ENCODE measurements around the gene MDM2.

The MDM2 gene

GRCh38 chr12:68850390-68850789 is 42.4 kb downstream of the MDM2 start:
- Histone ChIP-seq H3K4me1 (ENCODE audit: low read length) (no peaks in the 10 kb centered on the region), H4K20me1 (ENCODE audit: insufficient read depth, low read length) (no peaks in the 10 kb centered on the region), H3K79me2 (ENCODE audit: low read length) (no peaks in the 10 kb centered on the region), H3K27me3 (ENCODE audit: low read depth, low read length) (peaks cover 4% of the 10 kb centered on the region; the same call in 1 of the 2 replicates), H3K4me2 (ENCODE audit: low read length) (no peak overlapping the region), H3K9ac (ENCODE audit: low read length) (no peak overlapping the region), H2AFZ (ENCODE audit: low read depth, low read length) (no peak overlapping the region), H3K27ac (ENCODE audit: low read length) (no peak overlapping the region), H3K36me3 (replicated peaks; ENCODE audit: low read depth, low read length) (peaks cover 5% of the 10 kb centered on the region), H3K9me3 (ENCODE audit: insufficient read depth, low read length) (no peaks in the 10 kb centered on the region), H3K4me3 (ENCODE audit: low read length) (no peak overlapping the region)
- TF ChIP-seq, protein P1, sequence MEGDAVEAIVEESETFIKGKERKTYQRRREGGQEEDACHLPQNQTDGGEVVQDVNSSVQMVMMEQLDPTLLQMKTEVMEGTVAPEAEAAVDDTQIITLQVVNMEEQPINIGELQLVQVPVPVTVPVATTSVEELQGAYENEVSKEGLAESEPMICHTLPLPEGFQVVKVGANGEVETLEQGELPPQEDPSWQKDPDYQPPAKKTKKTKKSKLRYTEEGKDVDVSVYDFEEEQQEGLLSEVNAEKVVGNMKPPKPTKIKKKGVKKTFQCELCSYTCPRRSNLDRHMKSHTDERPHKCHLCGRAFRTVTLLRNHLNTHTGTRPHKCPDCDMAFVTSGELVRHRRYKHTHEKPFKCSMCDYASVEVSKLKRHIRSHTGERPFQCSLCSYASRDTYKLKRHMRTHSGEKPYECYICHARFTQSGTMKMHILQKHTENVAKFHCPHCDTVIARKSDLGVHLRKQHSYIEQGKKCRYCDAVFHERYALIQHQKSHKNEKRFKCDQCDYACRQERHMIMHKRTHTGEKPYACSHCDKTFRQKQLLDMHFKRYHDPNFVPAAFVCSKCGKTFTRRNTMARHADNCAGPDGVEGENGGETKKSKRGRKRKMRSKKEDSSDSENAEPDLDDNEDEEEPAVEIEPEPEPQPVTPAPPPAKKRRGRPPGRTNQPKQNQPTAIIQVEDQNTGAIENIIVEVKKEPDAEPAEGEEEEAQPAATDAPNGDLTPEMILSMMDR (IDR thresholded peaks at IDR 0.05; ENCODE audit: low read depth, low read length): no peak
- TF ChIP-seq EZH2phosphoT487 (IDR thresholded peaks at IDR 0.05; ENCODE audit: low read depth): no peak

GRCh38 chr12:68851592-68852306 is 43.8 kb downstream of the MDM2 start:
- Histone ChIP-seq H3K4me3 (ENCODE audit: low read length) (no peak overlapping the region), H3K4me2 (ENCODE audit: low read length) (no peak overlapping the region), H3K79me2 (ENCODE audit: low read length) (no peaks in the 10 kb centered on the region), H3K9ac (ENCODE audit: low read length) (no peak overlapping the region), H4K20me1 (ENCODE audit: insufficient read depth, low read length) (no peaks in the 10 kb centered on the region), H2AFZ (ENCODE audit: low read depth, low read length) (no peak overlapping the region), H3K27ac (ENCODE audit: low read length) (no peak overlapping the region), H3K9me3 (ENCODE audit: insufficient read depth, low read length) (no peaks in the 10 kb centered on the region), H3K27me3 (ENCODE audit: low read depth, low read length) (peaks cover 4% of the 10 kb centered on the region; the same call in 1 of the 2 replicates), H3K36me3 (replicated peaks; ENCODE audit: low read depth, low read length) (no peaks in the 10 kb centered on the region), H3K4me1 (ENCODE audit: low read length) (no peaks in the 10 kb centered on the region)
- TF ChIP-seq, protein P1 (IDR thresholded peaks at IDR 0.05; ENCODE audit: low read depth, low read length): no peak
- no peak for TF ChIP-seq EZH2phosphoT487 (IDR thresholded peaks at IDR 0.05; ENCODE audit: low read depth)

DNA sequence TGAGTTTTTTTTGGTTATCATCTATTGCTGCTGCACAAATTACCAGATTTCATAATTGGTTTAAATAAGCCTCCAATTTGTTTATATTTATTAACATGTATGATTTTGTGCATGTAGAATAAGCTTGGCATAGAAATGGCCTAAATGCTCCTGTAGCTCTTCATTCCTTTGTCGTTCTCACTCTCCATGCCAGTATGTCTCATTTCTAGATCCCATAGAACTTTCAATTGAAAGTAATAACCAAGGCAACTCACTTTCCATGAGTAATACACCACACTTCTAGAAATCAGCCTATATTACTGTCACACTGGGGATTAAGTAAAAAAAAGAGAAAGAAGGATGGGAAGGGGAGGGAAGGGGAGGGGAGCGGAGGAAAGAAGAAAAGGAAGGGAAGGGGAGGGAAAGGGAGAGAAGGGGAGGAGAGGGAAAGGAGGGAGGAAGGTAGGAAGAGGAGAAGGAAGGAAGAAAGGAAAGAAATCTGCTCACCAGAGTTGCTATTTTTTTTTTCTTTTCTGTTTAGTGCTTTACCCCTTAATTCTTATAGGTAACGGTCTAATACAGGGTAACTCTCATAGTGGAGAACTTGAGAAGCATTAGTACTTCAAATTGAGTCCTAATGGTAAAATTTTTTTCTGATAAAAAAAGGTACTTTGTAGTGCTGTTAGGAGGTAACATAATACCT is 45.6 kb downstream of the MDM2 start:
- H3K27me3 ChIP-seq (ENCODE audit: low read depth, low read length): peaks cover 4% of the 10 kb centered on the region; the same call in 1 of the 2 replicates
- H3K4me2 ChIP-seq (ENCODE audit: low read length): no peak overlapping the region
- no peak overlapping the region for H3K4me3 ChIP-seq (ENCODE audit: low read length)
- H3K9ac ChIP-seq (ENCODE audit: low read length): no peak overlapping the region
- H3K27ac ChIP-seq (ENCODE audit: low read length): no peak overlapping the region
- no peak overlapping the region for H2AFZ ChIP-seq (ENCODE audit: low read depth, low read length)
- no peaks in the 10 kb centered on the region for H3K36me3 ChIP-seq (replicated peaks; ENCODE audit: low read depth, low read length)
- H4K20me1 ChIP-seq (ENCODE audit: insufficient read depth, low read length): no peaks in the 10 kb centered on the region
- H3K79me2 ChIP-seq (ENCODE audit: low read length): no peaks in the 10 kb centered on the region
- no peaks in the 10 kb centered on the region for H3K9me3 ChIP-seq (ENCODE audit: insufficient read depth, low read length)
- TF ChIP-seq, protein P1 (IDR thresholded peaks at IDR 0.05; ENCODE audit: low read depth, low read length): no peak
- no peak for TF ChIP-seq EZH2phosphoT487 (IDR thresholded peaks at IDR 0.05; ENCODE audit: low read depth)
- H3K4me1 ChIP-seq (ENCODE audit: low read length): no peaks in the 10 kb centered on the region

GRCh38 chr12:68854078-68854468 is 46.1 kb downstream of the MDM2 start:
- Histone ChIP-seq H3K9me3 (ENCODE audit: insufficient read depth, low read length) (no peaks in the 10 kb centered on the region), H4K20me1 (ENCODE audit: insufficient read depth, low read length) (no peaks in the 10 kb centered on the region)

More at GRCh38 chr12:68854078-68854468, 46.1 kb downstream of the MDM2 start:
- Histone ChIP-seq H3K4me3 (ENCODE audit: low read length) (no peak overlapping the region), H2AFZ (ENCODE audit: low read depth, low read length) (no peak overlapping the region), H3K9ac (ENCODE audit: low read length) (no peak overlapping the region), H3K79me2 (ENCODE audit: low read length) (no peaks in the 10 kb centered on the region), H3K4me2 (ENCODE audit: low read length) (no peak overlapping the region), H3K27me3 (ENCODE audit: low read depth, low read length) (peaks cover 4% of the 10 kb centered on the region; the same call in 1 of the 2 replicates), H3K27ac (ENCODE audit: low read length) (no peak overlapping the region), H3K4me1 (ENCODE audit: low read length) (no peaks in the 10 kb centered on the region), H3K36me3 (replicated peaks; ENCODE audit: low read depth, low read length) (no peaks in the 10 kb centered on the region)
- no peak for TF ChIP-seq EZH2phosphoT487 (IDR thresholded peaks at IDR 0.05; ENCODE audit: low read depth)
- TF ChIP-seq, protein P1 (IDR thresholded peaks at IDR 0.05; ENCODE audit: low read depth, low read length): no peak

All from OCI-LY3 (cell line).